ENCODE data around the gene SSC5D.
"Not testable (repeated sequence)": the region's sequence is repeated elsewhere in the genome, so short reads cannot be mapped to it uniquely, and the experiment has no call there.

Gene SSC5D

GRCh38 chr19:55444646-55445045 lies 43.6 kb upstream of the SSC5D start:
- DNase-seq (ENCODE audit: insufficient read length, low spot score) (no peak), FAIRE-seq (no peak)
- TF ChIP-seq TAF1 (IDR thresholded peaks at IDR 0.05; ENCODE audit: low read depth, low read length) (no peak), POU2F2 (IDR thresholded peaks at IDR 0.05; ENCODE audit: low read depth, low read length) (no peak)

GRCh38 chr19:55446060-55446459 lies 42.2 kb upstream of the SSC5D start:
- DNase-seq (ENCODE audit: insufficient read length, low spot score), result no peak
- no peak for TF ChIP-seq POLR2A (IDR thresholded peaks at IDR 0.05; ENCODE audit: low read depth, low read length)
- no peak for TF ChIP-seq POLR2AphosphoS5 (IDR thresholded peaks at IDR 0.05; ENCODE audit: low read depth, low read length)
- TF ChIP-seq POU2F2 (IDR thresholded peaks at IDR 0.05; ENCODE audit: low read depth, low read length), result no peak
- no peak for TF ChIP-seq PAX5 (IDR thresholded peaks at IDR 0.05; ENCODE audit: insufficient read depth, low read length, severe bottlenecking)
- no peak for TF ChIP-seq SPI1 (IDR thresholded peaks at IDR 0.05; ENCODE audit: low read depth, low read length)

GRCh38 chr19:55447421-55448174 lies 40.6 kb upstream of the SSC5D start:
- no peak for DNase-seq (ENCODE audit: insufficient read length, low spot score)
- no peak for FAIRE-seq
- no peak for TF ChIP-seq POLR2A (IDR thresholded peaks at IDR 0.05; ENCODE audit: low read depth, low read length)
- TF ChIP-seq POLR2AphosphoS5 (IDR thresholded peaks at IDR 0.05; ENCODE audit: low read depth, low read length), result no peak
- TF ChIP-seq SPI1 (IDR thresholded peaks at IDR 0.05; ENCODE audit: low read depth, low read length), result no peak
- no peak for TF ChIP-seq TAF1 (IDR thresholded peaks at IDR 0.05; ENCODE audit: low read depth, low read length)
- TF ChIP-seq POU2F2 (IDR thresholded peaks at IDR 0.05; ENCODE audit: low read depth, low read length), result no peak
- TF ChIP-seq PAX5 (IDR thresholded peaks at IDR 0.05; ENCODE audit: insufficient read depth, low read length, severe bottlenecking), result no peak

More at GRCh38 chr19:55446060-55446459, 42.2 kb upstream of the SSC5D start:
- FAIRE-seq, result no peak

GRCh38 chr19:55448175-55448490 lies 40.1 kb upstream of the SSC5D start:
- FAIRE-seq; DNase-seq (ENCODE audit: insufficient read length, low spot score): not testable (repeated sequence)

- no peak for FAIRE-seq
- no peak for DNase-seq (ENCODE audit: insufficient read length, low spot score)
- no peak for TF ChIP-seq SPI1 (IDR thresholded peaks at IDR 0.05; ENCODE audit: low read depth, low read length)
- TF ChIP-seq POLR2A (IDR thresholded peaks at IDR 0.05; ENCODE audit: low read depth, low read length), result no peak
- no peak for TF ChIP-seq POU2F2 (IDR thresholded peaks at IDR 0.05; ENCODE audit: low read depth, low read length)
- no peak for TF ChIP-seq POLR2AphosphoS5 (IDR thresholded peaks at IDR 0.05; ENCODE audit: low read depth, low read length)
- TF ChIP-seq PAX5 (IDR thresholded peaks at IDR 0.05; ENCODE audit: insufficient read depth, low read length, severe bottlenecking), result no peak
- TF ChIP-seq TAF1 (IDR thresholded peaks at IDR 0.05; ENCODE audit: low read depth, low read length), result no peak
Measured at GRCh38 chr19:55449469-55449868, 38.8 kb upstream of the SSC5D start.

GRCh38 chr19:55451163-55451964 lies 36.9 kb upstream of the SSC5D start:
- DNase-seq (ENCODE audit: insufficient read length, low spot score), result no peak
- no peak for TF ChIP-seq POU2F2 (IDR thresholded peaks at IDR 0.05; ENCODE audit: low read depth, low read length)
- TF ChIP-seq POLR2A (IDR thresholded peaks at IDR 0.05; ENCODE audit: low read depth, low read length), result no peak
- TF ChIP-seq POLR2AphosphoS5 (IDR thresholded peaks at IDR 0.05; ENCODE audit: low read depth, low read length), result no peak
- TF ChIP-seq TAF1 (IDR thresholded peaks at IDR 0.05; ENCODE audit: low read depth, low read length), result no peak
- TF ChIP-seq SPI1 (IDR thresholded peaks at IDR 0.05; ENCODE audit: low read depth, low read length), result no peak
- TF ChIP-seq PAX5 (IDR thresholded peaks at IDR 0.05; ENCODE audit: insufficient read depth, low read length, severe bottlenecking), result no peak
- FAIRE-seq, result no peak

- TF ChIP-seq TAF1 (IDR thresholded peaks at IDR 0.05; ENCODE audit: low read depth, low read length), result no peak
- DNase-seq (ENCODE audit: insufficient read length, low spot score), result no peak
- FAIRE-seq, result no peak
Measured at GRCh38 chr19:55451965-55452748, 36.1 kb upstream of the SSC5D start.

- no peak for DNase-seq (ENCODE audit: insufficient read length, low spot score)
- FAIRE-seq, result no peak
Measured at GRCh38 chr19:55452749-55453346, 35.4 kb upstream of the SSC5D start.

GRCh38 chr19:55453511-55454260 lies 34.5 kb upstream of the SSC5D start:
- no peak for DNase-seq (ENCODE audit: insufficient read length, low spot score)
- no peak for TF ChIP-seq POLR2AphosphoS5 (IDR thresholded peaks at IDR 0.05; ENCODE audit: low read depth, low read length)
- TF ChIP-seq POLR2A (IDR thresholded peaks at IDR 0.05; ENCODE audit: low read depth, low read length), result no peak
- TF ChIP-seq SPI1 (IDR thresholded peaks at IDR 0.05; ENCODE audit: low read depth, low read length), result no peak
- no peak for TF ChIP-seq TAF1 (IDR thresholded peaks at IDR 0.05; ENCODE audit: low read depth, low read length)
- no peak for FAIRE-seq

More at GRCh38 chr19:55452749-55453346, 35.4 kb upstream of the SSC5D start:
- TF ChIP-seq TAF1 (IDR thresholded peaks at IDR 0.05; ENCODE audit: low read depth, low read length), result no peak
- no peak for TF ChIP-seq SPI1 (IDR thresholded peaks at IDR 0.05; ENCODE audit: low read depth, low read length)
- TF ChIP-seq POLR2AphosphoS5 (IDR thresholded peaks at IDR 0.05; ENCODE audit: low read depth, low read length), result no peak
- no peak for TF ChIP-seq POLR2A (IDR thresholded peaks at IDR 0.05; ENCODE audit: low read depth, low read length)
- TF ChIP-seq PAX5 (IDR thresholded peaks at IDR 0.05; ENCODE audit: insufficient read depth, low read length, severe bottlenecking), result no peak
- no peak for TF ChIP-seq POU2F2 (IDR thresholded peaks at IDR 0.05; ENCODE audit: low read depth, low read length)

All from GM12891 (cell line).